K562 (cell line): ENCODE results near the gene MYCL. TPM values are rescaled to one million over a fixed set of nuclear protein-coding genes. Genes with fewer than 3 reads are reported as not detected.

Source experiments
- CCAR2 ChIP-seq: fragments of 200-400 bp; formaldehyde crosslinking; IDR thresholded peaks from 2 replicates; pipeline ENCODE4 v1.6.1; 2017; ENCODE audit warnings: mild to moderate bottlenecking, low read depth, low read length
- CREB3L1 ChIP-seq: fragments of 450-650 bp; IDR thresholded peaks from 2 replicates; pipeline ENCODE4 v1.6.1; 2014; ENCODE audit warnings: low read depth, mild to moderate bottlenecking, moderate library complexity, borderline replicate concordance
- ESRRA ChIP-seq: fragments of 450-650 bp; IDR thresholded peaks from 2 replicates; pipeline ENCODE4 v1.6.1; 2014; ENCODE audit warnings: low read depth, mild to moderate bottlenecking, moderate library complexity, borderline replicate concordance
- FIP1L1 ChIP-seq: fragments of 200-400 bp; formaldehyde crosslinking; IDR thresholded peaks from 2 replicates; pipeline ENCODE4 v1.6.1; 2018; ENCODE audit warnings: mild to moderate bottlenecking, low read depth, low read length; ENCODE audit not compliant: poor library complexity, severe bottlenecking
- GTF2F1 ChIP-seq: IDR thresholded peaks from 2 replicates; pipeline ENCODE4 v1.6.1; 2011; ENCODE audit warnings: low read depth, low read length, improper control_type of control experiment
- HMGN3 ChIP-seq: IDR thresholded peaks from 2 replicates; pipeline ENCODE4 v1.6.1; 2011; ENCODE audit warnings: borderline replicate concordance, low read depth, mild to moderate bottlenecking, mixed read lengths, low read length; ENCODE audit not compliant: insufficient read length; ENCODE audit errors: extremely low read depth
- NFIX ChIP-seq: fragments of 250-450 bp; sonication (Bioruptor Pico); IDR thresholded peaks from 2 replicates; pipeline ENCODE4 v1.4.0; 2020; ENCODE audit warnings: low read depth, mild to moderate bottlenecking, moderate library complexity
- POU5F1 ChIP-seq: fragments of 150-350 bp; IDR thresholded peaks from 2 replicates; pipeline ENCODE4 v1.6.1; 2014; ENCODE audit warnings: borderline replicate concordance, low read length, low read depth, mild to moderate bottlenecking; ENCODE audit not compliant: partially characterized antibody
- RAD21 ChIP-seq, 2 experiments: fragments of 250-450 bp in 1 of 2; fragments of 450-650 bp in 1 of 2; sonication (Bioruptor Pico) in 1 of 2; formaldehyde crosslinking in 1 of 2; IDR thresholded peaks in 1 of 2; conservative IDR thresholded peaks in 1 of 2; 2 replicates each; pipeline versions ENCODE4 v1.4.0 to v1.8.0; 2020 to 2022; ENCODE audit warnings: mild to moderate bottlenecking in 2 of 2, moderate library complexity in 1 of 2
- SIX5 ChIP-seq, 2 experiments: IDR thresholded peaks; 2 replicates each; pipeline ENCODE4 v1.6.1; 2011; ENCODE audit warnings: low read length in 2 of 2, borderline replicate concordance in 1 of 2, low read depth in 1 of 2, mild to moderate bottlenecking in 1 of 2, moderate library complexity in 1 of 2; ENCODE audit not compliant: insufficient read depth in 1 of 2
- ZBTB17 ChIP-seq: fragments of 450-650 bp; formaldehyde crosslinking; IDR thresholded peaks from 2 replicates; pipeline ENCODE4 v1.4.0; 2020; ENCODE audit warnings: mild to moderate bottlenecking
- ZBTB7A ChIP-seq: IDR thresholded peaks from 2 replicates; pipeline ENCODE4 v1.6.1; 2011; ENCODE audit warnings: low read depth, mild to moderate bottlenecking, low read length, moderate library complexity, borderline replicate concordance; ENCODE audit not compliant: control insufficient read depth
- ZFP36 ChIP-seq: fragments of 150-350 bp; IDR thresholded peaks from 2 replicates; pipeline ENCODE4 v1.6.1; 2018; ENCODE audit warnings: low read length, low read depth; ENCODE audit not compliant: partially characterized antibody
- ZNF436 ChIP-seq: fragments of 250-450, 450-650 bp; sonication (Bioruptor Pico); formaldehyde crosslinking; IDR thresholded peaks from 2 replicates; pipeline ENCODE4 v1.7.0; 2020; ENCODE audit warnings: mild to moderate bottlenecking
- ZNF609 ChIP-seq: sonication (generic); formaldehyde crosslinking; IDR thresholded peaks from 2 replicates; pipeline ENCODE4 v1.8.1; 2023; ENCODE audit warnings: missing genetic modification reagents, mild to moderate bottlenecking, borderline replicate concordance
- ZNF76 ChIP-seq: fragments of 250-450 bp; sonication (Bioruptor Pico); IDR thresholded peaks from 2 replicates; pipeline ENCODE4 v1.4.0; 2020; ENCODE audit warnings: mild to moderate bottlenecking, moderate library complexity, borderline replicate concordance
- ZSCAN32 ChIP-seq: fragments of 450-650 bp; formaldehyde crosslinking; IDR thresholded peaks from 2 replicates; pipeline ENCODE4 v1.4.0; 2020; ENCODE audit warnings: mild to moderate bottlenecking, moderate library complexity
- polyA plus RNA-seq, 8 experiments: library from polyadenylated mRNA; depleted of rRNA in 4 of 8; stranded (reverse) in 5 of 8; unstranded in 3 of 8; fragments of >200 nt; fragmentation: Nextera tagmentation in 2 of 8; fragmentation: Illumina TruSeq in 1 of 8; extraction: Ambion mirVana in 2 of 8; extraction: Trizol in 1 of 8; gene quantifications; 2 replicates each; pipeline versions ENCODE4 v1.2.1 to v1.2.3, GENCODE V29; 2011 to 2014; ENCODE audit warnings: inconsistent platforms in 1 of 8, missing spikeins in 1 of 8
- total RNA-seq, 7 experiments: library from RNA; depleted of rRNA in 6 of 7; stranded (reverse); fragments of >200 nt in 6 of 7; fragmentation: Illumina TruSeq in 2 of 7; extraction: Trizol in 2 of 7; gene quantifications; 2 replicates each; pipeline versions ENCODE4 v1.2.1 to v1.2.3, GENCODE V29; 2011 to 2021; ENCODE audit warnings: low replicate concordance in 1 of 7
- TF ChIP-seq, protein P1 (sequence below): fragments of 450-650 bp; IDR thresholded peaks from 2 replicates; pipeline ENCODE4 v1.7.0; 2016; ENCODE audit warnings: borderline replicate concordance

Gene MYCL
- total and polyA plus RNA-seq, 9 of the 15 experiments (the other 6 are each of a cell fraction or from before 2014, with no cell fraction given), result 3.5 to 22.0 (median 12.8) TPM

DNA sequence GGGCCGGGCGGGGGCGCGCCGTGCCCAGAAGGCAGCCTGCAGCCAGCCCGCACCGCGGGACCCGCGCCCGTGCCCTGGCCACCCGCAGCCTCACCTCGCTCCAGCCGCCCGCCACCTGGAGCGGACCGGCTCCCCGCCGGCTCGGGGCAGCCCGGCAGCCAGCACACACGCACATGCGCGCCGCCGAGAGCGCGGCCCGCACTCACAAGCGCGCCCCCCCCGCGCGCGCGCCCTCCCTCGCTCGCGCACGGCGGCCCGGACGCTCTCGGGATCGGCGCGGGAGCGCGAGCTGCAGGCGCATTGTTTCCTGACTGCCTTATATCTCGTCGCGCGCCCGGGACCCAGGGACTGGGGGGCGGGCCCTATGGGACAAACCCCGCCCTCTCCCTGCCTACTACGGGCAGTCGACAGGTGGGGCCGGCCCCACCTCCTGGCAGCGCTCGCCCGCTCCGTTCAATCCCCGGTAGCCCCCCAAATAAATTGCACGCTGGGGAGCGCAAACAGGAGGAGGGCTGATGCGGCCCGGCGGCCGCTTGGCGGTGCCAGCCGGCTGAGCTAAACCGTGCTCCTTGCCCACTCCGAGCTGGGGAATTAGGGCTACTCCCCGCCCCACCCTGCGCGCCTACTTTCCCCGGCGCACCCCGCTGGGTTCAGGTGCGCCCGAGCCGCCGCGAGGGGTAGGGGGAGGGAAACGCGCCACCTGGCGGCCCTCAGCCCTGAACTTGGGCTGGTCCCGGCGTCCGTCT is at the start of gene MYCL (continued):
- no peak for TF ChIP-seq ZNF609
- peak; percentile 83; the same call in 1 of the 2 replicates for TF ChIP-seq ZBTB17 (CRISPR knock-in tag)
- no peak for TF ChIP-seq NFIX (CRISPR knock-in tag)
- TF ChIP-seq RAD21 (CRISPR knock-in tag; conservative IDR thresholded peaks at IDR 0.05 in 1 of 2, IDR thresholded peaks at IDR 0.05 in 1 of 2), result peak; percentile 84 to 89
- TF ChIP-seq ESRRA, result no peak
- peak; percentile 81; the same call in 1 of the 2 replicates for TF ChIP-seq ZBTB7A
- no peak for TF ChIP-seq ZSCAN32 (CRISPR knock-in tag)
- TF ChIP-seq HMGN3, result peak; percentile 79
- peak; percentile 94 for TF ChIP-seq FIP1L1
- peak; percentile 94 for TF ChIP-seq ZNF76 (CRISPR knock-in tag)
- no peak for TF ChIP-seq ZNF436 (CRISPR knock-in tag)
- TF ChIP-seq CREB3L1, result no peak
- TF ChIP-seq GTF2F1, result no peak
- no peak for TF ChIP-seq ZFP36
- no peak for TF ChIP-seq CCAR2
- no peak for TF ChIP-seq SIX5 (IDR thresholded peaks at IDR 0.05; ENCODE audit: borderline replicate concordance in 1 of 2, insufficient read depth in 1 of 2, low read depth in 1 of 2, low read length in 2 of 2)
- TF ChIP-seq, protein P1, sequence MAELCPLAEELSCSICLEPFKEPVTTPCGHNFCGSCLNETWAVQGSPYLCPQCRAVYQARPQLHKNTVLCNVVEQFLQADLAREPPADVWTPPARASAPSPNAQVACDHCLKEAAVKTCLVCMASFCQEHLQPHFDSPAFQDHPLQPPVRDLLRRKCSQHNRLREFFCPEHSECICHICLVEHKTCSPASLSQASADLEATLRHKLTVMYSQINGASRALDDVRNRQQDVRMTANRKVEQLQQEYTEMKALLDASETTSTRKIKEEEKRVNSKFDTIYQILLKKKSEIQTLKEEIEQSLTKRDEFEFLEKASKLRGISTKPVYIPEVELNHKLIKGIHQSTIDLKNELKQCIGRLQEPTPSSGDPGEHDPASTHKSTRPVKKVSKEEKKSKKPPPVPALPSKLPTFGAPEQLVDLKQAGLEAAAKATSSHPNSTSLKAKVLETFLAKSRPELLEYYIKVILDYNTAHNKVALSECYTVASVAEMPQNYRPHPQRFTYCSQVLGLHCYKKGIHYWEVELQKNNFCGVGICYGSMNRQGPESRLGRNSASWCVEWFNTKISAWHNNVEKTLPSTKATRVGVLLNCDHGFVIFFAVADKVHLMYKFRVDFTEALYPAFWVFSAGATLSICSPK, result no peak
- TF ChIP-seq POU5F1, result no peak
